Measurements from ENCODE around the gene WWOX.

- TF ChIP-seq CTCF (IDR thresholded peaks at IDR 0.05) (no peak), POLR2A (IDR thresholded peaks at IDR 0.05) (no peak)
Measured at GRCh38 chr16:78452025-78452555, 352.6 kb downstream of the WWOX start.
